Non-pigmented ciliary epithelial cell (primary cell): ENCODE results near the gene EDARADD.

ENCODE experiments used
- DNase-seq: peaks from one replicate; pipeline ENCODE4 v3.0.0-alpha.2; 2010; ENCODE audit warnings: low read depth

Gene EDARADD

DNA sequence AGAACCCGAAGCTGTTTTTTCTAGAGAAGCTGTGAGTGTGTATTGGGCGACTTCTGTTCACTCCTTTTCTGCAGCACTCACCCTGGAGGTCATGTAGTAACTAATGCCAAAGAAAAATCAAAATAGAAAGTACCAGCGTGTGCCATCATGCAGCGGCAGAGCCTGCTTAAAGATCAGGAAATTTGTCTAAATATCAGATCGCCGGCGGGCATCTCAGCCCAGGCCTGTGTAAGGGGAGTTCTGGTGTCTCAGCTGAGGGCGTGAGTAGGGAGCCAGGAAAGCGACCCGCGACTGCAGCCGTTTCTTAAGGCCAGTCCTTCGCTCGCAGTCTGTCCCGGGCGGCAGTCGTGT is 768 bp downstream of the EDARADD start:
- no peak for DNase-seq

DNA sequence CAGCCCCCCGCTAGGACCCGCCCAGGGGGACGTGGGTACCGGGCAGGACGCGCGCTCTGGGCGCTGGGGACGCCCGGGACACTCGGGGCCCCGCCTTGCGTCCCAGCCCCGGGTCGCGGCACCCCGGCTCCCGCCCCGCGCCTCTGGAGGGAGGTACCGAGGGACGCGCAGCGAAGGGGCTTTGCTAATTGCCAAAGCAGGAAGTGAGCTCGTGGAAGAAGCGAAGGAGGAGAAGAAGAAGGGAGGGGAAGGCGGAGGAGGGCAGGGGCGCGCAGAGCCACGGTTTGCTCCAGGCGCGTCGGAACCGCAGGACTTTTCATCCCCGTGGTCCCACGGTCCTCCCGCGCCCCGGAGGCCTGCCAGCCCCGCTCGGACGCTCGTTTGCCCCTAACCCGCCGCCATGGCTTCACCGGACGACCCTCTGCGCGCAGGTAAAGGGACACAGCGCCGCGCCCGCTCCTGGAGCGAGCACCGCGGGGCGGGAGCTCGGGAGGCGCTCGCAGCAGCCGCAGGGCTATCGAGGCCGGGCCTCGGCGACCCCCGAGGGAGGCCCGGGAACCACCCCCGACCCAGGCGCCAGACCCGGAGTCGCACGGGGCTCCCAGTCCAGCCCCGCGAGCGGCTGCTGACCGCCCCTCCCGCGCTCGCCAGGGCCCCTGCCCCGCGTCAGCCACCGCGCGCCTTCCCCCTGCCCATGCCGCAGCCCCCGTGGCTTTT is 1.3 kb downstream of the EDARADD start:
- no peak for DNase-seq

DNA sequence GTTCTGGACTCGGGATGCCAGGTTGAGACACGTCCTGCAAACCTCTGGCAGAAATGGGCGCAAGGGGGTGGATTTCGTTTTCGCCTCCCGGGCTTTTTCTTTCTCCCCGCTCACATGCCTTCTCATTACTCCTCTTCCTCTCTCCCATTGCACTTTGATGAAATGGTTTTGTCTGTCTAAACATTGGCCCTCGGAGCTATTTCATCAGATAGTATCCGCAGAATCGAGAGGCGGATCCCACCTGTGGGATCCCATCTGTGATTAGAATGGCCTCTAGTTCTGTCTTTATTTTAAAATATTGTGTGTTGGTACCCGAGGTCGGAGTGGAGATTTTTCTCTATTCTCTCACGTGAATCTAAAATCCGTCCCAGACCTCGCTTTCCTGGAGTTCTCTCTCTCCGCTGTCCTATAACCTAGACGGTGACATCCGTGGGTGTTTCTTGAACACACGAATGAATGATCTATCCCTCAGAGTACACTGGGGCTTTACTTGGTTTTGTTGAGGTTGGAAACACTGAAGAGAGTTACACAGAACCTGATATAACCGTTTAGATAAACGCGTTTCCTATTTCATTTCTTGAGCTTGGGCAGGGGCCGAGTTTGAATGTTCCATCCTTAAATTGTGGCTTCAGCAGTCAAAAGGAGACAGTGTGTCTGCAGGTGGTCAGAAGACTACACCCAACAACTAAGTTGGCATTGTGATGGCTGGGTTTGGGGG is 2.0 kb downstream of the EDARADD start:
- DNase-seq, result no peak

DNA sequence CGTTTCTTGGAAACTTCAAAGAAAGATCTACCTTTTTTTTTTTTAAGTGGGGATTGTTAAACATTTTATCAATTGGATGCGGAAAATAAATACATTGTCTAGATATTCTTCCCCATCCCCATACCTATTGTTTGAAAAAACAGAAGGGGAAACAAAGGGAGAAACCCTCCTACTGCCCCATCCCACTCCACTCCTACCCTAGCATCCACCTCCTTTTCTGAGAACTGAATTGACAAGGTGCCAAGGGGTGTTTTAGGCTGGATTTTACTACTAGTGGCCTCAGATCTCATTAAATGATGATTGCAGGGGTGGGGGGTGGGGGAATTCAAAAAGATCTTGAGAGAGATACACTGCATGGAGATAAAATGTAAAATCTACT is 2.6 kb downstream of the EDARADD start:
- DNase-seq, result no peak

DNA sequence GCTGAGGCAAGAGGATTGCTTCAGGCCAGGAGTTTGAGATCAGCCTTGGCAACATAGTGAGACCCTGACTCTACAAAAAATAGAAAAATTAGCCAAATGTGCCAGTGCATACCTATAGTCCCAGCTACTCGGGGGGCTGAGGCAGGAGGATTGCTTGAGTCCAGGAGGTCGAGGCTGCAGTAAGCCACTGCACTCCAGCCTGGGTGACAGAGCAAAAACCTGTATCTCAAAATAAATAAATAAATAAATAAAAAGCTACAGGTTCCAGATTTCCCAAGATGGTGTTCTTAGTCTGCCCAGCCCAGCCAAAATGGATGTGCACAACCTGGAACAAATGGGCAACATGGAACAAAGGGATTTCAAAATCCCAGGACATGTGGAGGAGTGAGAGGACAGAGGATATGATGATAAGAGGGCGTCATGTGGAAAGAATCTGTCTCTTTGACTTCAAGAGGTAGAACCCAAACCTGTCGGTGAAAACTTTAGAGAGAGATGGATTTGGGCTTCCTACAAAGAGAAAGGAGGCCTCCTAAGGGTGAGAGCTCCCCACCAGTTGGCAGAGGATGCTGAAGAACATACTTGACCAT is 3.2 kb downstream of the EDARADD start:
- no peak for DNase-seq

DNA sequence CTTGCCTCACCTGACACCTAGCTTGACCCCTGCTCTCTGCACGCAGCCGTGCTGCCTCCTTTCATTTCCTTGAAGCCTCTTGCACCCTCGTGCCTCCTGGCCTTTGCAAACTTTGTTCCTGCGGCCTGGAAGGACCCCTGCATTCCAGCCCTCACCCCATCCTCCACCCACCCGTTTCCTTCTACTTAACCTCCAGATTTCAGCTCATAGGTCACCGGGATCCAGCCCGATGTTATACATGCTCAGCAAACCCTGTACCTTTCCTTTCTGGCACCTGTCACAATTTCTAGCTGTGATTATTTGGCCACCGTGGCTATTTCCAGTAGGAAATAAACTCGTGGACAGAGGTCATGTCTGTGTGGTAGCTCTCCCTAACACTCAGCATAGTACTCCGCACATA is 4.5 kb downstream of the EDARADD start:
- no peak for DNase-seq

DNA sequence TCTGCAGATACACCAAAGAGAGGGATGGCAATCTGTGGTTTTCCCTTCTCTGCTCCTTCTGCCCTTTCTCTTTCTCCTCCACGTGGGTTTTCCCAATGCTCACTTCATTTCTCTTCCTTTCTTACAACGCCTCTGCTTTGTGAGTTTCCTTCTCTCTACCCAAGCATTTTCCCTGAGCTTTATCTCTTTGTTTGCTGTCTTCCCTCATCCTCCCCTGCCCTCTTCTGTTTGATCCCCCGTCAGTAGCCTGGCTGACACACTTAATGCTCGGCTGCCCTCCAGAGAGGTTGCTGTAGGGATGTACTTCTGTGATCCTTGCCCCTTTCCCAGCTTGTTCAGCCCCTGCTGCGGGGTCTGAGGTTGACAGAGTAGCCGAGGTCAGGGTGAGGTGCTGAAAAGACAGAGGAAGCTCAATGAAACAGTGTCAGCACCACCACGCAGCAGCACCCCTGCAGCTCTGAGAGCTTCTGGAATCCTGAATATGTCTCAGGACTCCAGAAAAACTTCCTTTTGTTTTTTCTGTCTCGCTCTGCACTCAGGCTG is 6.0 kb downstream of the EDARADD start:
- no peak for DNase-seq

DNA sequence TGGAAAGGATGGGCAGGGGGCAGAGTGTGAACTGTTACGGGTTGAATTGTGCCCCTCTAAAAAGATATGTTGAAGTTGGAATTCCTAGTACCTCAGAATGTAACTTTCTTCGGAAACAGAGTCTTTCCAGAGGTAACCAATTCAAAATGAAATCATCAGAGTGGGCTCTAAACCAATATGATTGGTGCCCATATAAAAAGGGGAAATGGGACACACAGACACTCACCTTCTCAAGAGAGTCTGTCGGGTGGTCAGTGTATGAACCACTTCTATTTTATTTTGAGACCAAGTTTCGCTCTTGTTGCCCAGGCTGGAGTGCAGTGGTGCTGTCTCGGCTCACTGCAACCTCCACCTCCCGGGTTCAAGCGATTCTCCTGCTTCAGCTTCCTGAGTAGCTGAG is 7.6 kb downstream of the EDARADD start:
- no peak for DNase-seq

DNA sequence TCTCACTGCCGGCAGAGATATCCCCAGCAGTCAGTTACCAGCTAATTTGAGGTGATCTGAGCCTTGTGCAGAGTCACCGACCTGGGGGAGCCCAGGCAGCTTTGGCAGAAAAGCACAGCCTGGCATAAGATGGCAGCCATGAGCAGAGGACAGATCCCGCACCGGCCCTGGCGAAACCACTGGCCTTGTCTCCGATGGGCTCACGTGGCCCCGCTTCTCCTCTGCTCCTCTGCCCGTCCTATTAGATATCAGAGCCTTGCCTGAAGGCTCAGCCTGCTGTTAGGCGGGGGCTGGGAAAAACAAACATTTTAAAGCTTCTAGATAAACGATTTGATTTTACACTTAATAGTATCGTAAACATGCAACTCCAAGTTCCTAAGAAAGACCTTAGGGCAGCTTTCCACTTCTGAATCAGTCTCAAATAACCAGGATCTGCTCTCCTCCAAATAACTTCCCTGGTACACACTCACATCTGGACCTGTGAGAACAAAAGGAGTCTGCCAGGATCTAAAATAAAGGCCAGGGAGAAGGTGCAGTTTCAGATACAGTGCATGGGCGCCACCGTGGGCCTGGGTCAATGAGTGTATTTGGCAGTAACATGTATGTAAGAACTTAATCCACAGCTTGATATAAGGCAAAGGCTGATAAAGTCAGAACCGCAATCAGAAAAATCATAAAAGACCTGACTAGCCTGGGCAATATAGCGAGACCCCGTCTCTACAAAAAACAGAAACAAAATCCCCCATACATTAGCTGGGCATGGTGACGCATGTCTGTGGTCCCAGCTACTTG is 10.0 kb downstream of the EDARADD start:
- no peak for DNase-seq

DNA sequence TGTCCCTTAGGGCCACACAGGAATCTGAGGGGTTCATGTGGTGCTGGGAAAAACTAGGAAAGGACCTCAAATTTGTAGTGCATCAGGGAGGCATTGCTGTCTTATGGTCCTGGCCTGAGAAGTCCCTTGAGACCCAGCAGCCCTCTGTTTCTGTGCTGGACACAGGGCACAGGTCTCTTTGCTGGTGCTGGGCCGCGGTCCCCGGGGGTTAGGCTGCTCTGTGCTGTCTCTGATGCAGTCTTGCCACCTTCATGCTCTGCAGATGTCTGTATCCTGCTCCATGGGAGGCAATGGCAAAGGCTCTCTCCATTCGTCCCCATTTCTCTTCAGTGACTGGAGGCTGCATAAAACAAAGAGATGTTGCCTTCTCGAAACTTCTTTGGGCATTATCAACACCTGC is 13.0 kb downstream of the EDARADD start:
- no peak for DNase-seq

DNA sequence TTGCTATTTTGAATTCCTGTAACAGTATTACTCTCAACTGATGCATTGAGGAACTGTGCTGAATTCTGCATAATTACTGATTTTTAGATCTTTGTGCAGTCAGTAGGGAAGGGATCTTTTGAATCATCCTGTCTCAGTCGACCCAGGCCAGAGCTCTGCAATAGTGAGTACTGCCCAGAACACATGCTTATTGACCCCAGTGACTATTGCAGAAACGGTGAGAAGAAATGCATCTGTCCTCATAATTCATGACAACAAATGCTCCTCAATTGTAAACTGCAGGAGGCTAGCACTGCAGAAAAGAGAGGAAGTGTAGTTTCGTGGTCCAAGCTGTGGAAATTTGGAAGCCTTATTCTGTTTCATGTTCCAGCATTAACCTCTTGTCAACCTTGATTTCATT is 19.6 kb downstream of the EDARADD start:
- DNase-seq, result no peak

DNA sequence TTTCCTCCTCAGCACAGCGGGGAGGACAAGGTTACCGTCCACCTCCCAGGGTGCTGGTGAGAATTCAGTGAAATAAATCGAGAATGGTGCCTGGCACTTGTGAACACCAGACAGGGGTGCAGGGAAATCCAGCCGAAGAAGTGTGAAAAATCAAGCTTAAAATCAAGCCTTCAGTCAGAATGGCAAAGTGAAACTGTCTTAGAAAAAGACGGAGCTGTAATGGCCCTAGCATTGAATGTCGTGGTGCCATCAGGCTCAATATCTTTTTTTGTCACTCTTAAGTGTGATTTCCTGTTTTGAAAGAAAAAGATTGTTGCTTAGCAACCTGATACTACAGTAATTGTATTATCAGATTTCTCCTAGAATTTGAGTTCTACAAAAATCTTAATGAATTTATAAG is 22.1 kb downstream of the EDARADD start:
- DNase-seq, result no peak

DNA sequence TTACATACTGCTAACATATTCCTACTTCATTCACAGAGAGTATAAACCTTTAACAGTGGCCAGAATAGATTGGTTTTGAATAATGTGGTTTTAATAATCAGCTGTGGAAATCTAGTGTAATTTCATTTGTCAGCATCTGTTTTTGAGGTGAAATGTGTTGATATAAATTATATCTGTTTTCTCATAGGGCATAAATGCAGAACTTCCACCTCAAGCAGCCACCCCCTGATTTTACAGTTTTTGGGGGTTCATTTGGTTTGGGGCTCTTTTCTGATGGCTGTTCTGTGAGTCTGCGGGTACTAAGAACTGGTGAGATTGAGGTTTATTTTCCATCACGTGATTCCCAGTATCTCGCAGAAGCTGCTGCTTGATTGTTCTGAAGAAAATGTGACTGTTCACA is 23.2 kb downstream of the EDARADD start:
- DNase-seq, result no peak

DNA sequence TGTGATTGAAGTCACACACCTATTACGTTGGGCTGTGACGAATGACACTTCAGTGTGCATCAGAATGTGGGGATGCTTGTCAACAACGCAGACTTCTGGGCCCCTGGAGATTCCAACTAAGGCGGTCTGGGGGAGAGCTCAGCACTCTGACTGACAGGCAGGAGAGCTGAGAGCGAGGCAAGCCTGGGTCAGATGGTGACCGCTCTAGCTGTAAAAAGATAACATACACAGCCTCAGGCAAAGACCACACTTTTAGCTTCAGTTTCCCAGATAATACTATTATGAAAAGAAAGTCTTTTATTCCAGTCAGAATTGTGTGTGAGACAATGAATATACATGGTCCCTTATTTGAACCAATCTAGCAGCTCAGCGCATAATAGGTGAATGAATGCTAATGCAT is 25.4 kb downstream of the EDARADD start:
- no peak for DNase-seq

DNA sequence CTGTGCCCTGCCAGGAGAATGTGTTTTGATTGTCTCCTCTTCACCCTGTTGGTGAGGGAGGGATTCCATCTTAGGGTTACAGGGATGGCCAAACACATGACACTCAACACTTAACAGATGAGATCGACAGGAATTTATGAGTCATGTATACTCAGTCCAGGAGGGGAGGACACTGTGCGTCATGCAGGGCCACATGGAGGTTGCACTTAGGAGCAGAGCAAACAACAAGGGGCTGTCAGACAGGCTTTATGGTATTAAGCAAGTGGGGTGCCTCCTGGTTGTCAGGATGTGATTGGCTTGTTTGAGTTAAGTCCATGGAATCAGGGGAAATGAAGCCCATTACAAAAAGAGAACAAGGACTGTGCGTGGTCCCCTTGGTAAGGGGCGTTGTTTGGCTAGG is 26.9 kb downstream of the EDARADD start:
- peak; percentile 41 for DNase-seq

DNA sequence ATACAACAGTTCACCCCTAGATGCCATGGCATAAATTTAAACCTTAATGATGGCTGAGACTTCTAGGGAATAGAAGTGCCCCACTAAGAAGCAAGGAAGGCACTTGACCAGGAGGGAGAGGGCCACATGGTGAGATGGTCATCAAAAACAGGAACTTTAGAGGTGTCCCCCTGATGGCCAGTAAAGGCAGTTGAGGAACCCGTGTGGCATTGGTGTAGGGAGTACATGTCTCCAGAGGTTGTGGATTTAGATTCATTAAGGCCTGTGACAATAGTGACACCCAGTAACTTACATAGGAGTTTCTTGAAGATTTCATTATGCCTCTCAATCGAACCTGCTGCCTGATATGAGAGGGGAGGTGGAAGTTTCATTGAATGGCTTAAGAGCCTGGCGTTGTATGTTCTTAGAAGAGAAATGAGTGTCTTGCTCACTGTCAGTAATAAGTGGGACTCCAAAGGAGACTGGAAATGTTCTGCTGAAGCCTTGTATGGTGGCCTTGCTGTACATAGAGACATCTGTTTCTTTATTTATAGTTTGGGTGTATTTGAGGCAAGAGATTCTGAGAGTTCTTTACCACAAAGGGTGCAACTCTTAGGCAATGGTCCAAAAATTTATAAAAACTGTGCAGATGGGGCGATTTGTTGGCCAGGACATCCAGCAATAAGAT is 27.9 kb downstream of the EDARADD start:
- DNase-seq, result no peak

DNA sequence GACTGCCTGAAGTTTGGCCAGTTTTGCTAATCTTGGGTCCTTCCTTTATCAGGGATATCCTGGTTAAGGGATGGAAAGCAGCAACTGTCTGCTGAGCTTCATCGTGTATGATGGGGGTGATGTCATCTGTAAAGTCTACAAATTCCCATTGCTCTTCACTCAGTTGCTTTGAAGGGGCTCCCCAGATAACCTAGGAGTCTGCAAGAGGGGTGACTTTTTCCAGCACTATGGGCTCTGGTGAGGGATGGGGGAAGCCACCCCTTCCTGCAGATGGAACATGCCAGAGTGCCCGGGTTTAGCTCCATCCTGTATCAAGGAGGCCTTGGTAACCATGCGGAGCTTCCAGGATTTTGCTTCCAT is 28.4 kb downstream of the EDARADD start:
- DNase-seq, result no peak

DNA sequence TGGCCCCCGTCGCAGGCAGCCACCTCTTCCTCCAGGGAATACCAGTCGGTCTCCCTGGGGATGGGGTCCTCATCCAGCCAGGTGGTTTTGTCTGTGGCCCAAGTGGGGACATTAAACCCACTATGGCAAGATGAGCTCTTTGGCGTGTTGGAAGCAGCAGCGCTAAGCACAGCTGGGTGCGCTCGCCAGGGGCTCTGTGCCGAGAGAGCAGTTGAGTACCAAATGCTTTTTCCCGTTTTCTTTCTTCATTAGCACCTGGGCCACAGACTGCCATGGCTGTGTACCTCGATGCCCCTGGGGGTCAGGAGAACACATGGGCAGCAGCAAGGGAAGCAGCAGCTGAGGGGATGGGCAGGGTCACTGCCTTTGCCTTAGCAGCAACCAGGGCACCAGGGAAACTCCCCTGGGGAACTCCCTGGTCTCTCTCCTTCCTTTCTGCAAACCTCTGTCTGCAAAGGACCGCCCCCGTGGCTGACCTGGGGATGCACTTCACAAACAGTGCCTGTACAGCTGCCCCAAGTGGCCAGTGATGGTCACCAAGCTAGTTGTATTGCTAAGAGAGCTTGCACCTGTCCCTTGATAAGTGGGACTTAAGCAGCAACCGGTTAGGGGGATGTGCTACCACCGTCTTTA is 31.1 kb downstream of the EDARADD start:
- DNase-seq, result no peak

DNA sequence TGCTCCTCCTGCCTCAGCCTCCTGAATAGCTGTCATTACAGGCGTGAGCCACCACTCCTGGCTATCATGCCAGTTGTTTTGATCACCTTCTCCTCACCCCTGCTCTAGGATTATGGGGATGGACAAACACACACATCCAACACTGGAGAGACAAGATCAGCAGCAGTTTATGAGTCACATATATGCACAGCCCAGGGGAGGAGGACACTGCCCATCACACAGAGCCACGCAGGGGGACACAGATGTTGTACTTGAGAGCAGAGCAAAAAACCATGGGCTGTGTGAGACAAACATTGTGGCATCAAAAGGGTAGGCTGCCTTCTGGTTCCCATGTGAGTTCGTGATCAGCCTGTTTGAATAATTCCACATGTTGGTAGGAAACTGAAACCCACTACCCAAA is 32.1 kb downstream of the EDARADD start:
- DNase-seq, result no peak

DNA sequence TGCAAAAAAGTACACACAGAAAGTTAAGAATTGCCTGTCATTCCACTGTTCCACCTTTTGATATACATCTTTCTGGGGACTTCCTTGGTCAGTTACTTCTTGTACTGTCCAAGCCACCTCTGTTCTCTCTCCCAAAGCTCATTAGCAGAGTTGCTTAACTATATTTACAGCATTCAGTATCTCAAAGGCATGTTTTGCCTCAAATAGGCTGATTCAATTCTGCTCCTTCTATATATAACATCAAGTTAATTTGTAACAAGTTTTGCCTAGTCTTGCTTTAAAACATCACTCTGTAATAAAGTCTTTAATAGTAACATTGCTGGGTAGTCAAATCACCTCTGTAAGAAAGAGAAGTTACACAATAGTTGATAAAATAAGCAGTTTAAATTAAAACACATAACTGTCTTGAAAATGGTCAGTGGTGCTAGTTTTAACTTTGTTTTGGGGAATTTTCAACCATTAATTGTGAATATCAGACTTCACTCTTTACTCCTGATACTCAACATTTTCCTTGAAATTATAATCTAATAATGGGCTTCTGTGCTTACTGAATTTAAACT is 35.7 kb downstream of the EDARADD start:
- no peak for DNase-seq

DNA sequence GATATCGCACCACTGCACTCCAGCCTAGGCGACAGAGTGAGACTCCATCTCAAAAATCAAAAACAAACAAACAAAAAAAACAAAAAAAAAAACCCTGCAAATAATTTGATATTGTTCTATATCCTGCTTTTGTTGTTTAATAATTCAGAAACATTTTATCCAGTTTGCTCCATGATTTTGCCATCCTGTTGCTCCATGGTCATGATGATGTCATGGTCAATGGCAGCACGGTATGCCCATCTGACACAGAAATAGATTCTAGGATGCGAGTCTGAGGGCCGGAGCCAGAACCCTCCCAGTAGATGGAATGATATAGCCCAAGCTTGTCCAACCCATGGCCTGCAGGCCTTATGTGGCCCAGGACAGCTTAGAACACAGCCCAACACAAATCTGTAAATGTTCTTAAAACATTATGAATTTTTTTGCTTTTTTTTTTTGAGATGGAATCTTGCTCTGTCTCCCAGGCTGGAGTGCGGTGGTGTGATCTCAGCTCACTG is 39.8 kb downstream of the EDARADD start:
- no peak for DNase-seq
